A549 (cell line): Measurements from ENCODE around the gene AUTS2. TPM values are rescaled to one million over a fixed set of nuclear protein-coding genes. Genes with fewer than 3 reads are reported as not detected.

Experiments
- ATAC-seq, 2 experiments: fragments of 200-7000 bp in 1 of 2; fragments of >200 bp in 1 of 2; cut with Nextera tagmentation in 1 of 2; cut with Tn5 transposase in 1 of 2; 3 replicates each; pipeline versions ENCODE4 v1.8.0 to v1.9.1; 2018 to 2020; ENCODE audit warnings: mild to moderate bottlenecking in 1 of 2, moderate library complexity in 1 of 2
- CTCF ChIA-PET: fragments of 300-600 bp; sonication (Branson Sonifier 250); formaldehyde crosslinking; extraction: SDS; loops from one replicate; lab custom pipeline; 2021; ENCODE audit warnings: antibody characterized with exemption, inconsistent platforms; lab: Yijun Ruan, JAX
- POLR2A ChIA-PET: fragments of 350-600 bp; formaldehyde crosslinking; extraction: SDS; loops from one replicate; lab custom pipeline; 2021; ENCODE audit warnings: antibody characterized with exemption, inconsistent platforms; lab: Yijun Ruan, JAX
- DNase-seq, 2 experiments: peaks; one replicate each; pipeline versions ENCODE4 v3.0.0 to v3.0.0-alpha.2; 2011 to 2016; ENCODE audit warnings: low read depth in 1 of 2, low spot score in 1 of 2
- FAIRE-seq: peaks from 2 replicates; lab custom pipeline; 2011; peaks lifted over from hg19 to GRCh38; lab: Jason Lieb, UNC
- H3K27ac ChIP-seq, 2 experiments: fragments of >200 bp; sonication (Bioruptor Twin); formaldehyde crosslinking; 3 replicates each; pipeline ENCODE4 v1.5.1; 2016 to 2017
- H3K4me1 ChIP-seq: fragments of >200 bp; sonication (Bioruptor Twin); formaldehyde crosslinking; 3 replicates; pipeline ENCODE4 v1.6.1; 2016
- H3K4me2 ChIP-seq: fragments of >200 bp; sonication (Bioruptor Twin); formaldehyde crosslinking; 3 replicates; pipeline ENCODE4 v1.6.1; 2016
- H3K4me3 ChIP-seq: fragments of >200 bp; sonication (Bioruptor Twin); formaldehyde crosslinking; 3 replicates; pipeline ENCODE4 v1.5.1; 2016
- H3K9me3 ChIP-seq: fragments of >200 bp; sonication (Bioruptor Twin); formaldehyde crosslinking; 3 replicates; pipeline ENCODE4 v1.6.1; 2016
- CEBPB ChIP-seq, 2 experiments: fragments of >200 bp in 1 of 2; sonication (Bioruptor Twin) in 1 of 2; formaldehyde crosslinking in 1 of 2; IDR thresholded peaks; 2 replicates each; pipeline ENCODE4 v1.6.1; 2012 to 2016
- CHD2 ChIP-seq: fragments of 150-350 bp; IDR thresholded peaks from 2 replicates; pipeline ENCODE4 v1.6.1; 2014; ENCODE audit warnings: low read length; ENCODE audit not compliant: partially characterized antibody
- CHD4 ChIP-seq: fragments of 200-600 bp; sonication (generic); IDR thresholded peaks from 2 replicates; pipeline ENCODE4 v1.6.1; 2016; ENCODE audit warnings: antibody characterized with exemption, mild to moderate bottlenecking, borderline replicate concordance
- E2F6 ChIP-seq: IDR thresholded peaks from 2 replicates; pipeline ENCODE4 v1.6.1; 2012; ENCODE audit warnings: low read depth, borderline replicate concordance
- EHF ChIP-seq: fragments of 250-450 bp; sonication (Bioruptor Pico); IDR thresholded peaks from 2 replicates; pipeline ENCODE4 v1.5.0; 2020; ENCODE audit warnings: mild to moderate bottlenecking
- EP300 ChIP-seq, 2 experiments: fragments of >200 bp; sonication (Bioruptor Twin); formaldehyde crosslinking; IDR thresholded peaks; 2 replicates in 1 of 2; 3 replicates in 1 of 2; pipeline ENCODE4 v1.6.1; 2016 to 2017
- FOSL2 ChIP-seq, 2 experiments: fragments of 450-650 bp in 1 of 2; fragments of >200 bp in 1 of 2; sonication (Bioruptor Twin) in 1 of 2; formaldehyde crosslinking; IDR thresholded peaks; 2 replicates each; pipeline versions ENCODE4 v1.5.0 to v1.6.1; 2016 to 2020; ENCODE audit warnings: mild to moderate bottlenecking in 1 of 2, moderate library complexity in 1 of 2
- HDAC2 ChIP-seq: fragments of 200-600 bp; sonication (generic); IDR thresholded peaks from 2 replicates; pipeline ENCODE4 v1.6.1; 2016
- HOXB5 ChIP-seq: fragments of 250-450 bp; sonication (Bioruptor Pico); IDR thresholded peaks from 2 replicates; pipeline ENCODE4 v1.5.0; 2020; ENCODE audit warnings: mild to moderate bottlenecking, moderate library complexity
- JUN ChIP-seq, 2 experiments: fragments of >200 bp; sonication (Bioruptor Twin); formaldehyde crosslinking; IDR thresholded peaks; 2 replicates in 1 of 2; 3 replicates in 1 of 2; pipeline ENCODE4 v1.6.1; 2016 to 2017
- JUNB ChIP-seq: fragments of >200 bp; sonication (Bioruptor Twin); formaldehyde crosslinking; IDR thresholded peaks from 2 replicates; pipeline ENCODE4 v1.6.1; 2016
- MAX ChIP-seq: IDR thresholded peaks from 2 replicates; pipeline ENCODE4 v1.6.1; 2012
- NFE2L2 ChIP-seq: fragments of 150-350 bp; conservative IDR thresholded peaks from 2 replicates; pipeline ENCODE4 v1.6.1; 2014; ENCODE audit warnings: low read length
- NPAS2 ChIP-seq: fragments of 250-450 bp; sonication (Bioruptor Pico); IDR thresholded peaks from 2 replicates; pipeline ENCODE4 v1.8.0; 2022; ENCODE audit warnings: mild to moderate bottlenecking, moderate library complexity, borderline replicate concordance
- PBX3 ChIP-seq: IDR thresholded peaks from 2 replicates; pipeline ENCODE4 v1.6.1; 2012
- POLR2AphosphoS2 ChIP-seq: conservative IDR thresholded peaks from 2 replicates; pipeline ENCODE4 v1.6.1; 2012; ENCODE audit warnings: low read length, improper control_type of control experiment, inconsistent platforms
- RARB ChIP-seq: fragments of 250-450 bp; sonication (Bioruptor Pico); IDR thresholded peaks from 2 replicates; pipeline ENCODE4 v1.8.0; 2021; ENCODE audit warnings: mild to moderate bottlenecking, moderate library complexity
- RNF2 ChIP-seq: fragments of 200-600 bp; sonication (generic); IDR thresholded peaks from 2 replicates; pipeline ENCODE4 v1.6.1; 2016; ENCODE audit warnings: low read depth, mild to moderate bottlenecking, antibody characterized with exemption, moderate library complexity, borderline replicate concordance
- SMC3 ChIP-seq: fragments of >200 bp; sonication (Bioruptor Twin); formaldehyde crosslinking; IDR thresholded peaks from 3 replicates; pipeline ENCODE4 v1.6.1; 2018; ENCODE audit warnings: inconsistent platforms
- TP53 ChIP-seq: fragments of 250-450 bp; sonication (Bioruptor Pico); IDR thresholded peaks from 2 replicates; pipeline ENCODE4 v1.5.0; 2021; ENCODE audit warnings: mild to moderate bottlenecking, moderate library complexity
- USF2 ChIP-seq: fragments of 450-650 bp; IDR thresholded peaks from 2 replicates; pipeline ENCODE4 v1.6.1; 2014; ENCODE audit warnings: antibody characterized with exemption
- ZNF302 ChIP-seq: fragments of 250-450 bp; sonication (Bioruptor Pico); IDR thresholded peaks from 2 replicates; pipeline ENCODE4 v1.9.0; 2021; ENCODE audit warnings: inconsistent platforms, mild to moderate bottlenecking, moderate library complexity
- ZSCAN20 ChIP-seq: fragments of 250-450 bp; sonication (Bioruptor Pico); IDR thresholded peaks from 2 replicates; pipeline ENCODE4 v1.8.0; 2022; ENCODE audit warnings: mild to moderate bottlenecking, moderate library complexity
- WGBS: methylation state at CpG from one replicate; pipeline ENCODE4 v1.1.6; 2017; ENCODE audit errors: missing lambda C conversion rate; 5-methylcytosine and 5-hydroxymethylcytosine counted together
- polyA plus RNA-seq, 4 experiments: library from polyadenylated mRNA; depleted of rRNA in 3 of 4; stranded (reverse); fragments of >200 nt; fragmentation: RNase III in 1 of 4; extraction: RNeasy Plus Mini Kit Qiagen cat#74134 plus additional on column Dnase treatment in 1 of 4; gene quantifications; 2 replicates in 3 of 4; 3 replicates in 1 of 4; pipeline ENCODE4 v1.2.3, GENCODE V29; 2011 to 2017

AUTS2 gene
- polyA plus RNA-seq, 2 of the 4 experiments (the other 2 are of a cell fraction): 1.6 to 3.6 TPM

- no peaks in the 10 kb centered on the region for H3K9me3 ChIP-seq
- H3K27ac ChIP-seq: no peak overlapping the region
- POLR2A ChIA-PET: no interaction called here
- no peak for DNase-seq
- 23% methylated on average over 5 of the region's 5 CpGs for WGBS
- CTCF ChIA-PET: no interaction called here
- FAIRE-seq: no peak
- no peaks in the 10 kb centered on the region for H3K4me1 ChIP-seq
- no peak overlapping the region for H3K4me3 ChIP-seq
- TF ChIP-seq EP300 (IDR thresholded peaks at IDR 0.05) (no peak), SMC3 (no peak), RARB (no peak), CEBPB (IDR thresholded peaks at IDR 0.05) (no peak), TP53 (CRISPR knock-in tag) (no peak), POLR2AphosphoS2 (no peak), NFE2L2 (no peak), HDAC2 (no peak), FOSL2 (IDR thresholded peaks at IDR 0.05) (no peak), FOSL2 (CRISPR knock-in tag; IDR thresholded peaks at IDR 0.05) (no peak), RNF2 (no peak), JUNB (no peak), PBX3 (no peak), EHF (CRISPR knock-in tag) (no peak), NPAS2 (CRISPR knock-in tag) (no peak), MAX (no peak), E2F6 (no peak), ZNF302 (CRISPR knock-in tag) (no peak), CHD4 (no peak), JUN (IDR thresholded peaks at IDR 0.05) (no peak)
- no peak overlapping the region for H3K4me2 ChIP-seq
- no peak for ATAC-seq
Observed at GRCh38 chr7:70288781-70289456, 690.6 kb downstream of the AUTS2 start.

- Histone ChIP-seq H3K4me1 (no peaks in the 10 kb centered on the region), H3K4me3 (no peak overlapping the region), H3K27ac (no peak overlapping the region), H3K9me3 (no peaks in the 10 kb centered on the region), H3K4me2 (no peak overlapping the region)
- 21% methylated on average over 5 of the region's 5 CpGs for WGBS
- TF ChIP-seq JUNB (no peak), USF2 (no peak)
- DNase-seq (no peak), FAIRE-seq (no peak), ATAC-seq (no peak)
- ChIA-PET CTCF (no interaction called here), POLR2A (no interaction called here)
Observed at GRCh38 chr7:70292716-70293115, 694.4 kb downstream of the AUTS2 start.

GRCh38 chr7:70294211-70294911, 696.1 kb downstream of the AUTS2 start:
- DNase-seq (no peak), FAIRE-seq (no peak), ATAC-seq (no peak)
- TF ChIP-seq ZSCAN20 (CRISPR knock-in tag) (no peak), CHD4 (no peak), CHD2 (no peak), HOXB5 (no peak)
- 14% methylated on average over 9 of the region's 9 CpGs for WGBS
- ChIA-PET CTCF (no interaction called here), POLR2A (no interaction called here)
- Histone ChIP-seq H3K27ac (no peak overlapping the region), H3K4me3 (no peak overlapping the region), H3K4me2 (no peak overlapping the region), H3K4me1 (peaks cover 3% of the 10 kb centered on the region; the same call in 1 of the 3 replicates), H3K9me3 (no peaks in the 10 kb centered on the region)
